ENCODE data around the gene ARHGAP33. TPM values are rescaled to one million over a fixed set of nuclear protein-coding genes. Genes with fewer than 3 reads are reported as not detected.

ARHGAP33 gene
- total RNA-seq, 6 donors from 2014 or later: 5.9 to 109 (median 14.5) TPM

DNA sequence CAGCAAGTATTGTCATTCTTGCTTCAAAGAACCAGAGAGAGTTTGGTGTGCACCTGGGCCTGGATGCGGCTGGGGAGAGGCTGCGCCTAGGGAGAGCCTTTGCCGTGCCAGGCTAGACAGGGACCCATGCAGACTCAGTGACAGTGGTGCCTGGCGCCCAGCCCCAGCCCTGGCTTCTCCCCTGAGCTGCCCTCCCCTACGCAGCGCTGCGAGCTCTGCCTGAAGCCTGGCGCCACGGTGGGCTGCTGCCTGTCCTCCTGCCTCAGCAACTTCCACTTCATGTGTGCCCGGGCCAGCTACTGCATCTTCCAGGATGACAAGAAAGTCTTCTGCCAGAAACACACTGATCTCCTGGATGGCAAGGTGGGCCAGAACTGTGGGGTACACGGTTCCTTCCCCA is 45.6 kb upstream of the ARHGAP33 start:
- Histone ChIP-seq H3K9me3 (no peaks in the 10 kb centered on the region), H3K4me3 (no peak overlapping the region), H3K36me3 (peaks cover 62 to 100% (median 97%) of the 10 kb centered on the region in 4 donors), H3K27me3 (no peaks in the 10 kb centered on the region), H3K27ac (no peak overlapping the region), H3K4me1 (no peaks in the 10 kb centered on the region)
- WGBS, 2 donors: 77 to 94% methylated on average over 3 to 11 of the region's 11 CpGs
- TF ChIP-seq POLR2AphosphoS5 (IDR thresholded peaks at IDR 0.05) (no peak), POLR2A (IDR thresholded peaks at IDR 0.05) (no peak), EP300 (IDR thresholded peaks at IDR 0.05) (no peak)
- TF ChIP-seq, protein P1, sequence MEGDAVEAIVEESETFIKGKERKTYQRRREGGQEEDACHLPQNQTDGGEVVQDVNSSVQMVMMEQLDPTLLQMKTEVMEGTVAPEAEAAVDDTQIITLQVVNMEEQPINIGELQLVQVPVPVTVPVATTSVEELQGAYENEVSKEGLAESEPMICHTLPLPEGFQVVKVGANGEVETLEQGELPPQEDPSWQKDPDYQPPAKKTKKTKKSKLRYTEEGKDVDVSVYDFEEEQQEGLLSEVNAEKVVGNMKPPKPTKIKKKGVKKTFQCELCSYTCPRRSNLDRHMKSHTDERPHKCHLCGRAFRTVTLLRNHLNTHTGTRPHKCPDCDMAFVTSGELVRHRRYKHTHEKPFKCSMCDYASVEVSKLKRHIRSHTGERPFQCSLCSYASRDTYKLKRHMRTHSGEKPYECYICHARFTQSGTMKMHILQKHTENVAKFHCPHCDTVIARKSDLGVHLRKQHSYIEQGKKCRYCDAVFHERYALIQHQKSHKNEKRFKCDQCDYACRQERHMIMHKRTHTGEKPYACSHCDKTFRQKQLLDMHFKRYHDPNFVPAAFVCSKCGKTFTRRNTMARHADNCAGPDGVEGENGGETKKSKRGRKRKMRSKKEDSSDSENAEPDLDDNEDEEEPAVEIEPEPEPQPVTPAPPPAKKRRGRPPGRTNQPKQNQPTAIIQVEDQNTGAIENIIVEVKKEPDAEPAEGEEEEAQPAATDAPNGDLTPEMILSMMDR (IDR thresholded peaks at IDR 0.05): no peak
- no peak for ATAC-seq (ENCODE audit: low FRiP score in 2 of 2)
- DNase-seq: no peak

DNA sequence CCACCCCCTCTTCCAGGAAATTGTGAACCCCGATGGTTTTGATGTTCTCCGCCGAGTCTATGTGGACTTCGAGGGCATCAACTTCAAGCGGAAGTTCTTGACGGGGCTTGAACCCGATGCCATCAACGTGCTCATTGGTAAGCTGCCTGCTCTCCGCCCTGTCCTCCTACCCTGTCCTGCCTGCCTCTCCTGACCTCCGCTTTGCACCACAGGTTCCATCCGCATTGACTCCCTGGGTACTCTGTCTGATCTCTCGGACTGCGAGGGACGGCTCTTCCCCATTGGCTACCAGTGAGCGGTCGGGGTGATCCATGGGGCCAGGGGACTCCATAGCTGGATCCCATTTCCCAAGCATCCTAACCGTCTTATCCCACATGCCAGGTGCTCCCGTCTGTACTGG is 45.0 kb upstream of the ARHGAP33 start:
- ATAC-seq (ENCODE audit: low FRiP score in 2 of 2) (no peak), DNase-seq (no peak)
- TF ChIP-seq POLR2AphosphoS5 (IDR thresholded peaks at IDR 0.05): no peak
- TF ChIP-seq, protein P1 (IDR thresholded peaks at IDR 0.05): no peak
- TF ChIP-seq EP300 (IDR thresholded peaks at IDR 0.05): no peak
- no peak for TF ChIP-seq POLR2A (IDR thresholded peaks at IDR 0.05)
- H3K4me1 ChIP-seq: no peaks in the 10 kb centered on the region
- no peaks in the 10 kb centered on the region for H3K27me3 ChIP-seq
- H3K27ac ChIP-seq: no peak overlapping the region
- no peaks in the 10 kb centered on the region for H3K9me3 ChIP-seq
- H3K4me3 ChIP-seq: no peak overlapping the region
- peaks cover 61 to 100% (median 95%) of the 10 kb centered on the region in 4 donors for H3K36me3 ChIP-seq
- WGBS, 2 donors: 95 to 97% methylated on average over 18 of the region's 18 CpGs

DNA sequence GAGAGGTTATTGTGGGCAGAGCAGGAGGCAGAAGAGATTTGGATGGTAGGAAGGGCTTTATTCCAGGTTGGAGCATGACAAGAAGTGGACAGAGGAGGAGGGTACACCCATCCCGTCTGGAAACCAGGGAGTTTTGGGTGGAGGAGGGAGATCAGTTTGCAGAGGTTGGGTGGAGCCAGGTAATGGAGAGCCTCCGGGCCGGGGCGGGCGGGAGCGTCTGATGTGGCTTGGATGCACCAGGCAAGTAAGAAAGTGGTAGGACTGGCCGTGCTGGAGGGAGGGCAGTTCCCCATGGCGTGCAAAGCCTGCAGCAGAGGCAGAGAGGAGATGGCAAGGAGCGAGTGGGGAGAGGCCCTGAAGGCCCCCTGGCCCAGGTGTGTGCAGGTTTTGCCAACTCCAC is 44.0 kb upstream of the ARHGAP33 start:
- TF ChIP-seq EP300 (IDR thresholded peaks at IDR 0.05) (no peak), POLR2A (IDR thresholded peaks at IDR 0.05) (no peak), POLR2AphosphoS5 (IDR thresholded peaks at IDR 0.05) (no peak)
- TF ChIP-seq, protein P1 (IDR thresholded peaks at IDR 0.05): no peak
- DNase-seq (peak in 1 of 2 donors; percentile 80), ATAC-seq (ENCODE audit: low FRiP score in 2 of 2) (no peak)
- H3K4me1 ChIP-seq: no peaks in the 10 kb centered on the region
- H3K27ac ChIP-seq: no peak overlapping the region
- no peaks in the 10 kb centered on the region for H3K27me3 ChIP-seq
- peaks cover 54 to 98% (median 91%) of the 10 kb centered on the region in 4 donors for H3K36me3 ChIP-seq
- H3K4me3 ChIP-seq: no peak overlapping the region
- H3K9me3 ChIP-seq: no peaks in the 10 kb centered on the region
- WGBS, 2 donors: 87 to 90% methylated on average over 9 of the region's 9 CpGs

DNA sequence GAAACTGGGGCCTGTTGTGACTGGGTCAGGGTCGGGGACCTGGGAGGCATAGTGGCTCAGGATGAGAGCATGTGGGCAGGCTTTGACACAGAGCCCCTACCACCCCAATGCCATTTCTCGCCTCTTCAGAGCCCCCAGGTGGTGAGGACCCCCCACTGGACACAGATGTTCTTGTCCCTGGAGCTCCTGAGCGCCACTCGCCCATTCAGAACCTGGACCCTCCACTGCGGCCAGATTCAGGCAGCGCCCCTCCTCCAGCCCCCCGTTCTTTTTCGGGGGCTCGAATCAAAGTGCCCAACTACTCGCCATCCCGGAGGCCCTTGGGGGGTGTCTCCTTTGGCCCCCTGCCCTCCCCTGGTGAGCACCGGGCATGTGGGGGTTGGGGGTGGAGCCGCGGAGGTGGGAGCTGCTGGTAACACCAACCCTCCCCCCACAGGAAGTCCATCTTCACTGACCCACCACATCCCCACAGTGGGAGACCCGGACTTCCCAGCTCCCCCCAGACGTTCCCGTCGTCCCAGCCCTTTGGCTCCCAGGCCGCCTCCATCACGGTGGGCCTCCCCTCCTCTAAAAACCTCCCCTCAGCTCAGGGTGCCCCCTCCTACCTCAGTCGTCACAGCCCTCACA is 43.5 kb upstream of the ARHGAP33 start:
- Histone ChIP-seq H3K27ac (no peak overlapping the region), H3K4me1 (no peaks in the 10 kb centered on the region), H3K27me3 (no peaks in the 10 kb centered on the region), H3K4me3 (no peak overlapping the region), H3K36me3 (peaks cover 50 to 100% (median 91%) of the 10 kb centered on the region in 4 donors), H3K9me3 (no peaks in the 10 kb centered on the region)
- DNase-seq (no peak), ATAC-seq (ENCODE audit: low FRiP score in 2 of 2) (no peak)
- WGBS, 2 donors: 88 to 93% methylated on average over 20 to 21 of the region's 21 CpGs
- TF ChIP-seq POLR2AphosphoS5 (IDR thresholded peaks at IDR 0.05) (no peak), POLR2A (IDR thresholded peaks at IDR 0.05) (no peak), EP300 (IDR thresholded peaks at IDR 0.05) (no peak)
- TF ChIP-seq, protein P1 (IDR thresholded peaks at IDR 0.05): no peak
